Measurements from ENCODE around the gene ABCD1.
A peak's percentile ranks its signal among the peaks of the same experiment; 100 is the strongest.

The ABCD1 gene

GRCh38 chrX:153769158-153769864 lies 44.7 kb downstream of the ABCD1 start:
- peak; percentile 55 for DNase-seq (ENCODE audit: low spot score)

GRCh38 chrX:153769865-153770600 lies 45.4 kb downstream of the ABCD1 start:
- DNase-seq (ENCODE audit: low spot score) = peak; percentile 71
- TF ChIP-seq CTCF (IDR thresholded peaks at IDR 0.05) = no peak
- no peak overlapping the region for H3K4me3 ChIP-seq
- H3K27ac ChIP-seq = no peak overlapping the region

More at GRCh38 chrX:153769158-153769864, 44.7 kb downstream of the ABCD1 start:
- no peak overlapping the region for H3K4me3 ChIP-seq
- no peak for TF ChIP-seq CTCF (IDR thresholded peaks at IDR 0.05)
- H3K27ac ChIP-seq = no peak overlapping the region

- Histone ChIP-seq H3K4me3 (no peak overlapping the region), H3K27ac (no peak overlapping the region)
- no peak for TF ChIP-seq CTCF (IDR thresholded peaks at IDR 0.05)
- peak; percentile 64 for DNase-seq (ENCODE audit: low spot score)
Measured at GRCh38 chrX:153770601-153771414, 46.2 kb downstream of the ABCD1 start.

- H3K4me3 ChIP-seq = no peak overlapping the region
- peak; percentile 65 for DNase-seq (ENCODE audit: low spot score)
- no peak for TF ChIP-seq CTCF (IDR thresholded peaks at IDR 0.05)
- no peak overlapping the region for H3K27ac ChIP-seq
Measured at GRCh38 chrX:153771415-153772315, 47.0 kb downstream of the ABCD1 start.

GRCh38 chrX:153772316-153773217 lies 47.9 kb downstream of the ABCD1 start:
- no peak overlapping the region for H3K27ac ChIP-seq
- H3K4me3 ChIP-seq = no peak overlapping the region
- no peak for TF ChIP-seq CTCF (IDR thresholded peaks at IDR 0.05)
- peak; percentile 73 for DNase-seq (ENCODE audit: low spot score)

Measured in coronary artery (tissue), 2 donors.